OCI-LY7 (cell line): ENCODE data around the gene MINDY4. TPM values are rescaled to one million over a fixed set of nuclear protein-coding genes. Genes with fewer than 3 reads are reported as not detected.

Source experiments
- BruUV-seq: library from RNA; stranded (reverse); fragments of 400-500 nt; replicated peaks from 2 replicates; lab custom pipeline; 2021; lab: Mats Ljungman, UMichigan
- CTCF ChIA-PET: fragments of 300-600 bp; sonication (Branson Sonifier 250); formaldehyde crosslinking; loops from one replicate; lab custom pipeline; 2022; ENCODE audit warnings: antibody characterized with exemption; ENCODE audit not compliant: unreplicated experiment; lab: Charles Lee
- POLR2A ChIA-PET: fragments of 300-600 bp; sonication (Branson Sonifier 250); formaldehyde crosslinking; loops from one replicate; lab custom pipeline; 2022; ENCODE audit warnings: antibody characterized with exemption; lab: Charles Lee
- DNase-seq: peaks from one replicate; pipeline ENCODE4 v3.0.0-alpha.2; 2015; ENCODE audit warnings: low spot score
- H2AFZ ChIP-seq: fragments of 200-600 bp; sonication (generic), shearing (Covaris generic); 2 replicates; pipeline ENCODE4 v1.6.1; 2014; ENCODE audit warnings: mild to moderate bottlenecking, antibody characterized with exemption, low read length, moderate library complexity
- H3K27ac ChIP-seq: fragments of 200-600 bp; sonication (generic); 2 replicates; pipeline ENCODE4 v1.5.1; 2014; ENCODE audit warnings: mixed run types, low read depth, mild to moderate bottlenecking, moderate library complexity, low read length, inconsistent platforms; ENCODE audit not compliant: poor library complexity, severe bottlenecking
- H3K36me3 ChIP-seq: fragments of 200-600 bp; sonication (generic); 2 replicates; pipeline ENCODE4 v1.6.1; 2014; ENCODE audit warnings: mild to moderate bottlenecking, antibody characterized with exemption, low read length, moderate library complexity, mixed read lengths; ENCODE audit not compliant: insufficient read depth
- H3K4me1 ChIP-seq: fragments of 200-600 bp; sonication (generic); 2 replicates; pipeline ENCODE4 v1.5.1; 2014; ENCODE audit warnings: mild to moderate bottlenecking, low read length; ENCODE audit not compliant: insufficient read depth, poor library complexity, severe bottlenecking
- H3K4me2 ChIP-seq: fragments of 200-600 bp; sonication (generic); 2 replicates; pipeline ENCODE4 v1.6.1; 2014; ENCODE audit warnings: mild to moderate bottlenecking, low read length
- H3K4me3 ChIP-seq: fragments of 200-600 bp; sonication (generic); 2 replicates; pipeline ENCODE4 v1.5.1; 2014; ENCODE audit warnings: mild to moderate bottlenecking, low read depth, low read length; ENCODE audit not compliant: poor library complexity, severe bottlenecking
- H3K79me2 ChIP-seq: fragments of 200-600 bp; sonication (generic); 2 replicates; pipeline ENCODE4 v1.6.1; 2016; ENCODE audit warnings: low read depth, mild to moderate bottlenecking, low read length, moderate library complexity, mixed read lengths; ENCODE audit not compliant: insufficient read depth
- H3K9me2 ChIP-seq: fragments of 200-600 bp; sonication (generic); 2 replicates; pipeline ENCODE4 v1.6.1; 2016; ENCODE audit warnings: mild to moderate bottlenecking, low read length, mixed read lengths; ENCODE audit not compliant: insufficient read depth
- H3K9me3 ChIP-seq: fragments of 200-600 bp; sonication (generic); 2 replicates; pipeline ENCODE4 v1.6.1; 2014; ENCODE audit warnings: mild to moderate bottlenecking, mixed run types, low read length, mixed read lengths
- H4K20me1 ChIP-seq: fragments of 200-600 bp; sonication (generic); 2 replicates; pipeline ENCODE4 v1.6.1; 2014; ENCODE audit warnings: mild to moderate bottlenecking, antibody characterized with exemption, low read length, moderate library complexity, mixed read lengths; ENCODE audit not compliant: insufficient read depth
- EZH2phosphoT487 ChIP-seq: fragments of 200-600 bp; sonication (generic); IDR thresholded peaks from 2 replicates; pipeline ENCODE4 v1.6.1; 2018; ENCODE audit warnings: low read depth, borderline replicate concordance, mild to moderate bottlenecking, mixed run types, antibody characterized with exemption, low read length, moderate library complexity, mixed read lengths
- intact Hi-C: fragments of 100-400 bp; cut with micrococcal nuclease; formaldehyde crosslinking; loops from one replicate; pipeline ENCODE4 v1.10.0; 2022; ENCODE audit not compliant: unreplicated experiment
- total RNA-seq, 2 experiments: library from RNA; depleted of rRNA in 1 of 2; stranded (reverse); fragments of >200 nt in 1 of 2; shearing (Covaris generic) in 1 of 2; gene quantifications; 2 replicates each; pipeline ENCODE4 v1.2.3, GENCODE V29; 2014 to 2022
- TF ChIP-seq, protein P1 (sequence below): fragments of 200-600 bp; sonication (generic); conservative IDR thresholded peaks from 2 replicates; pipeline ENCODE4 v1.5.1; 2014; ENCODE audit warnings: mild to moderate bottlenecking, antibody characterized with exemption, low read length, moderate library complexity, mixed read lengths

The MINDY4 gene
- total RNA-seq, 2 experiments from 2014 or later, result 0.86 TPM; not detected in 1

- Histone ChIP-seq H3K4me3 (no peak overlapping the region), H4K20me1 (no peaks in the 10 kb centered on the region), H3K4me1 (peaks cover 50% of the 10 kb centered on the region), H3K27ac (peak overlapping the region; percentile 6), H3K9me2 (no peaks in the 10 kb centered on the region), H3K4me2 (peak overlapping the region; percentile 16; the same call in 1 of the 2 replicates), H3K79me2 (no peaks in the 10 kb centered on the region), H3K36me3 (no peaks in the 10 kb centered on the region), H2AFZ (peak overlapping the region; percentile 42; the same call in 1 of the 2 replicates), H3K9me3 (no peaks in the 10 kb centered on the region)
- no peak for TF ChIP-seq EZH2phosphoT487
- TF ChIP-seq, protein P1, sequence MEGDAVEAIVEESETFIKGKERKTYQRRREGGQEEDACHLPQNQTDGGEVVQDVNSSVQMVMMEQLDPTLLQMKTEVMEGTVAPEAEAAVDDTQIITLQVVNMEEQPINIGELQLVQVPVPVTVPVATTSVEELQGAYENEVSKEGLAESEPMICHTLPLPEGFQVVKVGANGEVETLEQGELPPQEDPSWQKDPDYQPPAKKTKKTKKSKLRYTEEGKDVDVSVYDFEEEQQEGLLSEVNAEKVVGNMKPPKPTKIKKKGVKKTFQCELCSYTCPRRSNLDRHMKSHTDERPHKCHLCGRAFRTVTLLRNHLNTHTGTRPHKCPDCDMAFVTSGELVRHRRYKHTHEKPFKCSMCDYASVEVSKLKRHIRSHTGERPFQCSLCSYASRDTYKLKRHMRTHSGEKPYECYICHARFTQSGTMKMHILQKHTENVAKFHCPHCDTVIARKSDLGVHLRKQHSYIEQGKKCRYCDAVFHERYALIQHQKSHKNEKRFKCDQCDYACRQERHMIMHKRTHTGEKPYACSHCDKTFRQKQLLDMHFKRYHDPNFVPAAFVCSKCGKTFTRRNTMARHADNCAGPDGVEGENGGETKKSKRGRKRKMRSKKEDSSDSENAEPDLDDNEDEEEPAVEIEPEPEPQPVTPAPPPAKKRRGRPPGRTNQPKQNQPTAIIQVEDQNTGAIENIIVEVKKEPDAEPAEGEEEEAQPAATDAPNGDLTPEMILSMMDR, result no peak
- ChIA-PET CTCF (interaction anchor here (0.6 to 1.2 kb wide), 4 partner anchors 28 to 323 kb away, joined by 3 to 5 read pairs (median 4); no protein-coding TSS in a partner anchor), POLR2A (interaction anchor here (0.8 to 0.9 kb wide), 2 partner anchors 90 to 175 kb away, joined by 3 read pairs; no protein-coding TSS in a partner anchor)
- BruUV-seq, result no TSS peak
- intact Hi-C loops, result no loop called here
- peak; percentile 31 for DNase-seq
Observed at GRCh38 chr7:30799206-30799975, 28.2 kb downstream of the MINDY4 start.

- no peak overlapping the region; the same call in 1 of the 2 replicates for H3K4me2 ChIP-seq
- H3K4me3 ChIP-seq, result no peak overlapping the region
- H3K4me1 ChIP-seq, result peaks cover 50% of the 10 kb centered on the region
- H2AFZ ChIP-seq, result no peak overlapping the region
- H4K20me1 ChIP-seq, result no peaks in the 10 kb centered on the region
- ChIA-PET POLR2A (no interaction called here), CTCF (interaction anchor here (0.6 to 1.2 kb wide), 5 partner anchors 28 to 322 kb away, joined by 3 to 5 read pairs (median 4); no protein-coding TSS in a partner anchor)
- no peaks in the 10 kb centered on the region for H3K79me2 ChIP-seq
- no peaks in the 10 kb centered on the region for H3K9me3 ChIP-seq
- H3K27ac ChIP-seq, result no peak overlapping the region
- no peaks in the 10 kb centered on the region for H3K36me3 ChIP-seq
- H3K9me2 ChIP-seq, result no peaks in the 10 kb centered on the region
- no peak for DNase-seq
- intact Hi-C loops, result loop anchor here (1.0 kb wide), 3 partner anchors 108 to 322 kb away; no protein-coding TSS in a partner anchor
- no peak for TF ChIP-seq EZH2phosphoT487
- TF ChIP-seq, protein P1, result no peak
- no TSS peak for BruUV-seq
Observed at GRCh38 chr7:30799976-30800661, 28.9 kb downstream of the MINDY4 start.
